Measurements from ENCODE around the gene SERPINE1. TPM values are rescaled to one million over a fixed set of nuclear protein-coding genes. Genes with fewer than 3 reads are reported as not detected.
A peak's percentile ranks its signal among the peaks of the same experiment; 100 is the strongest.

Gene SERPINE1
- total and polyA plus RNA-seq, 2 donors (not counting 1 experiment from before 2014, with no cell fraction given), result 167 to 1,153 TPM

GRCh38 chr7:101116898-101117297, 10.0 kb upstream of the SERPINE1 start:
- peaks cover 14% of the 10 kb centered on the region for H3K4me1 ChIP-seq (ENCODE audit: control insufficient read depth, extremely low read depth, insufficient read depth, low read length)
- H3K9me3 ChIP-seq (ENCODE audit: control insufficient read depth, insufficient read depth, low read depth, low read length), result no peaks in the 10 kb centered on the region
- H3K9ac ChIP-seq (ENCODE audit: insufficient read depth, low read length), result no peak overlapping the region
- no peak overlapping the region for H3K4me3 ChIP-seq (replicated peaks in 1 of 4; ENCODE audit: control extremely low read depth in 1 of 4, insufficient read depth in 1 of 4, low read depth in 3 of 4, low read length in 4 of 4)
- H3K36me3 ChIP-seq (ENCODE audit: control insufficient read depth, insufficient read depth, low read length), result no peaks in the 10 kb centered on the region
- no peak overlapping the region for H2AFZ ChIP-seq (ENCODE audit: low read length)
- H3K27ac ChIP-seq (ENCODE audit: insufficient read depth, low read length), result peak overlapping the region; percentile 95
- H3K4me2 ChIP-seq (ENCODE audit: extremely low read depth, insufficient read depth, low read length), result peak overlapping the region; percentile 32
- TF ChIP-seq CTCF (conservative IDR thresholded peaks at IDR 0.05 in 1 of 2, IDR thresholded peaks at IDR 0.05 in 1 of 2; ENCODE audit: low read depth in 1 of 2, low read length in 2 of 2) (no peak), EZH2 (IDR thresholded peaks at IDR 0.05; ENCODE audit: low read length, missing control alignments) (no peak)
- H3K79me2 ChIP-seq (ENCODE audit: control insufficient read depth, insufficient read depth, low read length), result no peaks in the 10 kb centered on the region
- H3K27me3 ChIP-seq (ENCODE audit: control insufficient read depth, insufficient read depth, low read length), result no peaks in the 10 kb centered on the region
- H4K20me1 ChIP-seq (ENCODE audit: control insufficient read depth, extremely low read depth, insufficient read depth, low read length), result no peaks in the 10 kb centered on the region
- DNase-seq (ENCODE audit: low read depth in 2 of 2), result peak in 1 of 2 donors; percentile 48

- Histone ChIP-seq H3K4me1 (ENCODE audit: control insufficient read depth, extremely low read depth, insufficient read depth, low read length) (peaks cover 21% of the 10 kb centered on the region), H3K4me3 (replicated peaks in 1 of 4; ENCODE audit: control extremely low read depth in 1 of 4, insufficient read depth in 1 of 4, low read depth in 3 of 4, low read length in 4 of 4) (no peak overlapping the region), H3K36me3 (ENCODE audit: control insufficient read depth, insufficient read depth, low read length) (no peaks in the 10 kb centered on the region), H3K4me2 (ENCODE audit: extremely low read depth, insufficient read depth, low read length) (no peak overlapping the region), H4K20me1 (ENCODE audit: control insufficient read depth, extremely low read depth, insufficient read depth, low read length) (no peaks in the 10 kb centered on the region), H3K9me3 (ENCODE audit: control insufficient read depth, insufficient read depth, low read depth, low read length) (no peaks in the 10 kb centered on the region), H3K27ac (ENCODE audit: insufficient read depth, low read length) (peak overlapping the region; percentile 95), H3K9ac (ENCODE audit: insufficient read depth, low read length) (no peak overlapping the region), H3K27me3 (ENCODE audit: control insufficient read depth, insufficient read depth, low read length) (no peaks in the 10 kb centered on the region), H3K79me2 (ENCODE audit: control insufficient read depth, insufficient read depth, low read length) (no peaks in the 10 kb centered on the region), H2AFZ (ENCODE audit: low read length) (no peak overlapping the region)
- no peak for DNase-seq (ENCODE audit: low read depth in 2 of 2)
- TF ChIP-seq CTCF (conservative IDR thresholded peaks at IDR 0.05 in 1 of 2, IDR thresholded peaks at IDR 0.05 in 1 of 2; ENCODE audit: low read depth in 1 of 2, low read length in 2 of 2) (no peak), EZH2 (IDR thresholded peaks at IDR 0.05; ENCODE audit: low read length, missing control alignments) (no peak)
Observed at GRCh38 chr7:101118856-101119255, 8.0 kb upstream of the SERPINE1 start.

- Histone ChIP-seq H3K27ac (ENCODE audit: insufficient read depth, low read length) (peak overlapping the region; percentile 50), H3K36me3 (ENCODE audit: control insufficient read depth, insufficient read depth, low read length) (no peaks in the 10 kb centered on the region), H3K79me2 (ENCODE audit: control insufficient read depth, insufficient read depth, low read length) (no peaks in the 10 kb centered on the region), H3K27me3 (ENCODE audit: control insufficient read depth, insufficient read depth, low read length) (no peaks in the 10 kb centered on the region), H3K4me2 (ENCODE audit: extremely low read depth, insufficient read depth, low read length) (peak overlapping the region; percentile 8), H3K4me1 (ENCODE audit: control insufficient read depth, extremely low read depth, insufficient read depth, low read length) (peaks cover 27% of the 10 kb centered on the region), H2AFZ (ENCODE audit: low read length) (no peak overlapping the region), H4K20me1 (ENCODE audit: control insufficient read depth, extremely low read depth, insufficient read depth, low read length) (no peaks in the 10 kb centered on the region), H3K9ac (ENCODE audit: insufficient read depth, low read length) (no peak overlapping the region), H3K9me3 (ENCODE audit: control insufficient read depth, insufficient read depth, low read depth, low read length) (no peaks in the 10 kb centered on the region), H3K4me3 (replicated peaks in 1 of 4; ENCODE audit: control extremely low read depth in 1 of 4, insufficient read depth in 1 of 4, low read depth in 3 of 4, low read length in 4 of 4) (no peak overlapping the region)
- TF ChIP-seq EZH2 (IDR thresholded peaks at IDR 0.05; ENCODE audit: low read length, missing control alignments) (no peak), CTCF (conservative IDR thresholded peaks at IDR 0.05 in 1 of 2, IDR thresholded peaks at IDR 0.05 in 1 of 2; ENCODE audit: low read depth in 1 of 2, low read length in 2 of 2) (no peak)
- DNase-seq (ENCODE audit: low read depth in 2 of 2), result peak in 1 of 2 donors; percentile 90
Observed at GRCh38 chr7:101119876-101120275, 7.0 kb upstream of the SERPINE1 start.
